HL-60/S4 treated with retinoic acid at 250 ng/mL for 4 days and 3 days (cell line): ENCODE results near the gene TMED6.

Experiments used
- in situ Hi-C: fragments of 300-500 bp; cut with MboI; formaldehyde crosslinking; loops from 2 replicates; pipeline ENCODE4 v1.7.0; 2022; ENCODE audit warnings: low sequenced_read_pairs

TMED6 gene

GRCh38 chr16:69351309-69352027, at the start of gene TMED6:
Gene TMED6 (minus strand): TSS chr16:69351786. CDS start chr16:69351753, 33 bp downstream.
- in situ Hi-C loops: no loop called here

GRCh38 chr16:69399361-69399760, 47.8 kb upstream of the TMED6 start:
- in situ Hi-C loops: no loop called here

GRCh38 chr16:69397821-69398521, 46.4 kb upstream of the TMED6 start:
- in situ Hi-C loops: no loop called here

- in situ Hi-C loops: no loop called here
Observed at GRCh38 chr16:69396187-69397061, 44.8 kb upstream of the TMED6 start.

- in situ Hi-C loops: no loop called here
Observed at GRCh38 chr16:69395859-69396186, 44.2 kb upstream of the TMED6 start.

GRCh38 chr16:69393898-69394849, 42.6 kb upstream of the TMED6 start:
- in situ Hi-C loops: no loop called here

GRCh38 chr16:69386596-69386995, 35.0 kb upstream of the TMED6 start:
- in situ Hi-C loops: no loop called here

- in situ Hi-C loops: no loop called here
Observed at GRCh38 chr16:69384974-69385373, 33.4 kb upstream of the TMED6 start.

GRCh38 chr16:69382421-69382820, 30.8 kb upstream of the TMED6 start:
- in situ Hi-C loops: no loop called here

- in situ Hi-C loops: no loop called here
Observed at GRCh38 chr16:69381231-69381630, 29.6 kb upstream of the TMED6 start.

GRCh38 chr16:69378760-69379159, 27.2 kb upstream of the TMED6 start:
- in situ Hi-C loops: no loop called here

- in situ Hi-C loops: no loop called here
Observed at GRCh38 chr16:69378036-69378435, 26.4 kb upstream of the TMED6 start.

- in situ Hi-C loops: no loop called here
Observed at GRCh38 chr16:69376393-69377059, 24.9 kb upstream of the TMED6 start.

GRCh38 chr16:69373019-69373418, 21.4 kb upstream of the TMED6 start:
- in situ Hi-C loops: no loop called here

- in situ Hi-C loops: no loop called here
Observed at GRCh38 chr16:69371564-69371963, 20.0 kb upstream of the TMED6 start.

GRCh38 chr16:69368866-69369265, 17.3 kb upstream of the TMED6 start:
- in situ Hi-C loops: no loop called here

GRCh38 chr16:69367980-69368379, 16.4 kb upstream of the TMED6 start:
- in situ Hi-C loops: no loop called here

- in situ Hi-C loops: no loop called here
Observed at GRCh38 chr16:69366431-69366830, 14.8 kb upstream of the TMED6 start.

- in situ Hi-C loops: no loop called here
Observed at GRCh38 chr16:69365901-69366300, 14.3 kb upstream of the TMED6 start.

- in situ Hi-C loops: no loop called here
Observed at GRCh38 chr16:69364088-69364487, 12.5 kb upstream of the TMED6 start.
